DOHH2 (cell line): Measurements from ENCODE around the gene TRAF3.

Experiments used
- H3F3A ChIP-seq: fragments of 200-600 bp; sonication (generic), shearing (Covaris generic); 2 replicates; pipeline ENCODE4 v1.6.0; 2016; ENCODE audit warnings: antibody characterized with exemption, mild to moderate bottlenecking; ENCODE audit not compliant: control insufficient read depth, insufficient read depth
- H3K27ac ChIP-seq: fragments of 200-600 bp; sonication (generic); 2 replicates; pipeline ENCODE4 v1.5.1; 2014; ENCODE audit warnings: low read depth, mild to moderate bottlenecking, low read length, moderate library complexity
- H3K27me3 ChIP-seq: fragments of 200-600 bp; sonication (generic); 2 replicates; pipeline ENCODE4 v1.6.1; 2014; ENCODE audit warnings: mild to moderate bottlenecking, low read length, mixed read lengths; ENCODE audit not compliant: control insufficient read depth
- H3K36me3 ChIP-seq: fragments of 200-600 bp; sonication (generic); 2 replicates; pipeline ENCODE4 v1.6.1; 2014; ENCODE audit warnings: mild to moderate bottlenecking, low read length, moderate library complexity, mixed read lengths; ENCODE audit not compliant: control insufficient read depth
- H3K4me1 ChIP-seq: fragments of 200-600 bp; sonication (generic); 2 replicates; pipeline ENCODE4 v1.6.1; 2014; ENCODE audit warnings: mild to moderate bottlenecking, low read length, mixed read lengths; ENCODE audit not compliant: control insufficient read depth
- H3K4me2 ChIP-seq: fragments of 200-600 bp; sonication (generic); 2 replicates; pipeline ENCODE4 v1.6.0; 2014; ENCODE audit warnings: mild to moderate bottlenecking, low read length, moderate library complexity
- H3K4me3 ChIP-seq: fragments of 200-600 bp; sonication (generic); 2 replicates; pipeline ENCODE4 v1.5.1; 2014; ENCODE audit warnings: mild to moderate bottlenecking, low read length, mixed read lengths
- H3K79me2 ChIP-seq: fragments of 200-600 bp; sonication (generic); 2 replicates; pipeline ENCODE4 v1.6.1; 2014; ENCODE audit warnings: mild to moderate bottlenecking, low read length, mixed read lengths; ENCODE audit not compliant: control insufficient read depth
- H3K9me2 ChIP-seq: fragments of 200-600 bp; sonication (generic); replicated peaks from 2 replicates; pipeline ENCODE4 v1.6.1; 2014; ENCODE audit warnings: mild to moderate bottlenecking, low read length, mixed read lengths; ENCODE audit not compliant: control insufficient read depth
- H3K9me3 ChIP-seq: fragments of 200-600 bp; sonication (generic); 2 replicates; pipeline ENCODE4 v1.6.1; 2014; ENCODE audit warnings: antibody characterized with exemption, low read length, mixed read lengths; ENCODE audit not compliant: control insufficient read depth, insufficient read depth
- H4K20me1 ChIP-seq: fragments of 200-600 bp; sonication (generic); 2 replicates; pipeline ENCODE4 v1.6.0; 2014; ENCODE audit warnings: low read depth, mild to moderate bottlenecking, antibody characterized with exemption, low read length, moderate library complexity; ENCODE audit not compliant: control insufficient read depth, insufficient read depth
- CTCF ChIP-seq: fragments of 200-600 bp; sonication (generic); IDR thresholded peaks from one replicate; pipeline ENCODE4 v1.5.1; 2014; ENCODE audit warnings: antibody characterized with exemption, mild to moderate bottlenecking, low read depth, low read length; ENCODE audit not compliant: poor library complexity, severe bottlenecking
- EZH2phosphoT487 ChIP-seq: fragments of 200-600 bp; sonication (generic); IDR thresholded peaks from 2 replicates; pipeline ENCODE4 v1.6.1; 2017; ENCODE audit warnings: borderline replicate concordance, mild to moderate bottlenecking, antibody characterized with exemption, low read length, moderate library complexity, mixed read lengths

The TRAF3 gene

GRCh38 chr14:102777711-102778337, 575 bp downstream of the TRAF3 start:
- Histone ChIP-seq H4K20me1 (peaks cover 14% of the 10 kb centered on the region; the same call in 1 of the 2 replicates), H3K9me3 (no peaks in the 10 kb centered on the region), H3K9me2 (no peaks in the 10 kb centered on the region), H3K79me2 (peaks cover 48% of the 10 kb centered on the region), H3K4me2 (peak overlapping the region; percentile 84), H3K27ac (no peak overlapping the region), H3K4me3 (peak overlapping the region; percentile 89), H3K36me3 (peaks cover 13% of the 10 kb centered on the region), H3K27me3 (no peaks in the 10 kb centered on the region), H3K4me1 (peaks cover 59% of the 10 kb centered on the region), H3F3A (peaks cover 16% of the 10 kb centered on the region)
- TF ChIP-seq EZH2phosphoT487 (no peak), CTCF (peak; percentile 2)

GRCh38 chr14:102778338-102779083, 1.3 kb downstream of the TRAF3 start:
- Histone ChIP-seq H3K9me3 (no peaks in the 10 kb centered on the region), H3K4me3 (peak overlapping the region; percentile 89), H3F3A (peaks cover 16% of the 10 kb centered on the region), H3K9me2 (no peaks in the 10 kb centered on the region), H3K4me1 (peaks cover 52% of the 10 kb centered on the region), H4K20me1 (peaks cover 19% of the 10 kb centered on the region), H3K27ac (no peak overlapping the region), H3K79me2 (peaks cover 55% of the 10 kb centered on the region), H3K36me3 (peaks cover 13% of the 10 kb centered on the region), H3K27me3 (no peaks in the 10 kb centered on the region), H3K4me2 (peak overlapping the region; percentile 84)
- TF ChIP-seq EZH2phosphoT487 (no peak), CTCF (peak; percentile 11)

GRCh38 chr14:102779084-102779462, 1.8 kb downstream of the TRAF3 start:
- peak overlapping the region; percentile 89 for H3K4me3 ChIP-seq
- no peak overlapping the region for H3K27ac ChIP-seq
- H3K9me2 ChIP-seq = no peaks in the 10 kb centered on the region
- TF ChIP-seq CTCF = no peak
- TF ChIP-seq EZH2phosphoT487 = no peak
- H3K9me3 ChIP-seq = no peaks in the 10 kb centered on the region
- peaks cover 24% of the 10 kb centered on the region for H4K20me1 ChIP-seq
- H3K4me1 ChIP-seq = peaks cover 48% of the 10 kb centered on the region
- no peaks in the 10 kb centered on the region for H3K27me3 ChIP-seq
- peaks cover 13% of the 10 kb centered on the region for H3K36me3 ChIP-seq
- H3K4me2 ChIP-seq = peak overlapping the region; percentile 84
- H3K79me2 ChIP-seq = peaks cover 60% of the 10 kb centered on the region
- peaks cover 16% of the 10 kb centered on the region for H3F3A ChIP-seq
